Hematopoietic multipotent progenitor cell treated with erythropoietin and hydrocortisone succinate and interleukin-3 and kit ligand, for 6 days (in vitro differentiated cells): ENCODE measurements around the gene PPP2R1A.
A peak's percentile ranks its signal among the peaks of the same experiment; 100 is the strongest.

Experiments used
- DNase-seq: peaks from one replicate; pipeline ENCODE4 v3.0.0-alpha.2; 2015

PPP2R1A gene

GRCh38 chr19:52189735-52190486, at the start of gene PPP2R1A:
PPP2R1A (plus strand) TSS chr19:52190052; CDS start chr19:52190097, 45 bp downstream.
- DNase-seq: peak; percentile 100

- no peak for DNase-seq
Measured at GRCh38 chr19:52141203-52141602, 48.6 kb upstream of the PPP2R1A start.

GRCh38 chr19:52142001-52142595, 47.8 kb upstream of the PPP2R1A start:
- no peak for DNase-seq

GRCh38 chr19:52148256-52148655, 41.6 kb upstream of the PPP2R1A start:
- DNase-seq: no peak

GRCh38 chr19:52155596-52156359, 34.1 kb upstream of the PPP2R1A start:
- no peak for DNase-seq

- peak; percentile 9 for DNase-seq
Measured at GRCh38 chr19:52170304-52170703, 19.5 kb upstream of the PPP2R1A start.

- no peak for DNase-seq
Measured at GRCh38 chr19:52170863-52171320, 19.0 kb upstream of the PPP2R1A start.

- DNase-seq: peak; percentile 87
Measured at GRCh38 chr19:52171321-52172169, 18.3 kb upstream of the PPP2R1A start, which contains the start of gene ZNF836. ZNF836 (minus strand) TSS chr19:52171621; CDS start chr19:52168072, 3,549 bp downstream.

- no peak for DNase-seq
Measured at GRCh38 chr19:52172347-52172746, 17.5 kb upstream of the PPP2R1A start.

- no peak for DNase-seq
Measured at GRCh38 chr19:52176574-52176973, 13.3 kb upstream of the PPP2R1A start.

- no peak for DNase-seq
Measured at GRCh38 chr19:52187407-52187806, 2.4 kb upstream of the PPP2R1A start.

GRCh38 chr19:52188822-52189734, 774 bp upstream of the PPP2R1A start:
- peak; percentile 9 for DNase-seq

GRCh38 chr19:52190487-52191293, 838 bp downstream of the PPP2R1A start:
- peak; percentile 59 for DNase-seq

- DNase-seq: no peak
Measured at GRCh38 chr19:52191389-52191788, 1.5 kb downstream of the PPP2R1A start.

GRCh38 chr19:52191951-52192350, 2.1 kb downstream of the PPP2R1A start:
- DNase-seq: peak; percentile 39

GRCh38 chr19:52196256-52196967, 6.6 kb downstream of the PPP2R1A start:
- DNase-seq: no peak

GRCh38 chr19:52197964-52198363, 8.1 kb downstream of the PPP2R1A start:
- no peak for DNase-seq

GRCh38 chr19:52198678-52199077, 8.8 kb downstream of the PPP2R1A start:
- DNase-seq: no peak

- no peak for DNase-seq
Measured at GRCh38 chr19:52200044-52200443, 10.2 kb downstream of the PPP2R1A start.
